C1 segment of cervical spinal cord (tissue), 14 donors: ENCODE results near the gene KIF25.

Experiments
- DNase-seq, 14 donors: peaks; one replicate each; lab custom pipeline; 2025; lab: John Stamatoyannopoulos, UW

The KIF25 gene

GRCh38 chr6:168087436-168088160 is 90.1 kb downstream of the KIF25 start:
- DNase-seq, result no peak

- DNase-seq, result peak in 2 of 14 donors; percentile 4 to 7
Observed at GRCh38 chr6:168088161-168089053, 90.9 kb downstream of the KIF25 start.

GRCh38 chr6:168089186-168090063 is 92.0 kb downstream of the KIF25 start:
- DNase-seq, result no peak

GRCh38 chr6:168090064-168090690 is 92.7 kb downstream of the KIF25 start:
- no peak for DNase-seq

- no peak for DNase-seq
Observed at GRCh38 chr6:168090706-168091105, 93.2 kb downstream of the KIF25 start.

GRCh38 chr6:168091381-168092264 is 94.2 kb downstream of the KIF25 start:
- DNase-seq, result no peak

- no peak for DNase-seq
Observed at GRCh38 chr6:168092541-168092940, 95.1 kb downstream of the KIF25 start.

- DNase-seq, result no peak
Observed at GRCh38 chr6:168093071-168093505, 95.6 kb downstream of the KIF25 start.

- no peak for DNase-seq
Observed at GRCh38 chr6:168093634-168094033, 96.2 kb downstream of the KIF25 start.
